ENCODE results near the gene PML.

The PML gene

DNA sequence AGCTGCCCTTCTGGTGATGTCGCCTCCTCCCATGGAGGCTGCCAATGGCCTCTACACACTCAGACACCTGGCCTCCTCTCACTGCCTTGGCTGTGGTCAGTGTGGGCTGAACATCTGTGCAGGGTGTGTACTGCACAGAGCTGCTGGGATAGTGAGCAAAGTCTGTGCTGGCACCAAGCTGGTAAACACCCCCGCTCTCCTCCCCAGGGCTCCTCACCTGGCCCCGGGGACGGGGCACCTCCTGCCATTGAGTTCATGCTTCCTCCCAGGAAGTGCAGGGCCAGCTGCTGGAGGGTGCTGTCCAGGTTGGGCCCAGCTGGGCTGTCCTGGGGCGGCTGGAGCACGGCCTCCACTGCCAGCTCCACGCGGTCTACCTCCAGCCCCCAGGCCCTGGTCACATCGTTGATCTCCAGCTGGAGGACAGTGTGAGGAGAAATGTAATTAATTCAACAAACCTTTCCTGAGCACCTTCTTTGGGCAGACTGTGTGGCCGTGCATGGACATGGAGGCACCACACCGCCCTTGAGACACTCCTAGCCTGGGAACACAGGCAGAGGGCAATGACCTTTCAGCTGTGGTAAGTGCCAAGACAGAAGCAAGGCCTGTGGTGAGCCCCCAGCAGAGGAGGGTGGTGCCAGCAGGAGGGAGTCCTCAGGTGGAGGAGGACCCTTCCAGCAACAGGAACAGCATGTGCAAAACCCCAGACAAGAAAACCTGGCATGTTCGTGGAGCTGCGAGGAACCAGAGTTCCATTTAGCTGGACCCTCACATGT is 9.2 kb upstream of the PML start:
- DNase-seq, result no peak

GRCh38 chr15:73986055-73986775 is 8.3 kb upstream of the PML start:
- no peak for DNase-seq

DNA sequence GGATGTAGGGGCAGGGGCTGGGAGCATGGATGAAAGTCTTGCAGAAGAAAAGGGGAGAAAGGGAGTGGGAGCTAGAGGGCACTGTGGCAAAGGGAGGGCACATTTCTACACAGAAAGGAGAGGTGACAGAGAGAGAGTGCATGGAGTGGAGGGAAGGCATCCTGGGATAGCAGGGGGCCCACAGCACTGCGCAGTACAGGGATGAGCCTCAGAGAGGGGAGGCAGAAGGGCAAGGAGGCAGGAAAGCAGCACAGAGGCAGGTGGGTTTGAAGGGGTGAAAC is 7.8 kb upstream of the PML start:
- DNase-seq, result no peak

GRCh38 chr15:73987250-73987649 is 7.3 kb upstream of the PML start:
- no peak for DNase-seq

DNA sequence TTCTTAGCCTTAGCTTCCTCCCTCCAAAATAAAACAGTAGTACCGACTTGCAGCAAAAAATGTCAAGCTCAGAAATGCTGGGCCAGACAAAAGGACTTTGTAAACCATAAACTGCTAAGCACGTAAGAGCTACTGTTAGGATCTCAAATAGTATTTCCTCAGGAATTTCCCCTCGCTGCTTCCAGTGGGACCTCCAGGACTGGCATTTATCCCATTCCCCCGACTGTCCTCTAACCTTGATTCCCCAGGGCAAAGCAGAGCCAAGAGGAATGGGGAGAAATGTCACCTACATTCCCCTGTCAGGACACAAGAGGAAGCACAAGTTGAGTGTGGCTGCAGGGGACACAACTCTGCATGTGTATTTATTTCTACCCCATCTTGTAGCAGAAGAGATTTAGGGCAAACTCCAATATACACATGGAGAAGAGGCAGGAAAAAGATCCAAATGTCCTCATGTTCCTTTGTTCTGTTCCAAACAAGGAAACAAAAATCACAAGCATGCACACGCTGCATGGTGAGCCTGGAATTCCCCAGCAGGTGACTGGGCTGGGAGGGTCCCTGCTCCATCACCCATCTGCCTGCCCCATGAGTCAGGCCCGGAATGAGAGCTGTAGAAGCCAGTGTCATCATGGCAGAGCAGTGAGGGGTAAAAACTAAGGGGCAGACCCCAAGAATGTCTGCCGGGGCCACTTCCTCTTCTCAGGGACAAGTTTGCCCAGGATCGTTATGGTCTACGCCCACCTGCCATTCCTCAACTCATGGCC is 6.7 kb upstream of the PML start:
- no peak for DNase-seq

DNA sequence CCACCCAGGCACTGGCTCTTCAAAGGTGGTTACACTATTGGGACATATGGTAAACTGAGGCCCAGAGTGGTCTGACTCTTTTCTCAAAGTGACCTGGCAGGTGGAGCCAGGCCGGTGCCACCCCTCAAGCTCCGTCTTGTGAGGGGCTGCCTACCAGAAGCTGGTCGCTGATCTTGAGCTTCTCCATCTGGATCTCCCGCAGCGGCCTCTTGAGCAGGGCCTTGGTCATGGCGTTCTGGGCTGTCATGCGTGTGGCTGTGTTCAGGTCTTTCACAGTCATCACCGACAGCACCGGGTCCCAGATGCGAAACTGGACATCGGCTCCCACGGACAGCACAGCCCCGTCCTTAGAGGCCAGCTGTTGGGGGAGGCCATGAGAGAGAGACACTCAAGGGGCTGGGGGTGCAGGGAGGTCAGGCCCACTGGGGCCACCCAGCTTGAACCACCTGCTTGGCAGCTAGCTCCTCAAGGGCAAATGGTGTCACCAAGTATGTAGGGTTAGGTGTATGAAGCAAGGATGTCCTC is 6.0 kb upstream of the PML start:
- no peak for DNase-seq

DNA sequence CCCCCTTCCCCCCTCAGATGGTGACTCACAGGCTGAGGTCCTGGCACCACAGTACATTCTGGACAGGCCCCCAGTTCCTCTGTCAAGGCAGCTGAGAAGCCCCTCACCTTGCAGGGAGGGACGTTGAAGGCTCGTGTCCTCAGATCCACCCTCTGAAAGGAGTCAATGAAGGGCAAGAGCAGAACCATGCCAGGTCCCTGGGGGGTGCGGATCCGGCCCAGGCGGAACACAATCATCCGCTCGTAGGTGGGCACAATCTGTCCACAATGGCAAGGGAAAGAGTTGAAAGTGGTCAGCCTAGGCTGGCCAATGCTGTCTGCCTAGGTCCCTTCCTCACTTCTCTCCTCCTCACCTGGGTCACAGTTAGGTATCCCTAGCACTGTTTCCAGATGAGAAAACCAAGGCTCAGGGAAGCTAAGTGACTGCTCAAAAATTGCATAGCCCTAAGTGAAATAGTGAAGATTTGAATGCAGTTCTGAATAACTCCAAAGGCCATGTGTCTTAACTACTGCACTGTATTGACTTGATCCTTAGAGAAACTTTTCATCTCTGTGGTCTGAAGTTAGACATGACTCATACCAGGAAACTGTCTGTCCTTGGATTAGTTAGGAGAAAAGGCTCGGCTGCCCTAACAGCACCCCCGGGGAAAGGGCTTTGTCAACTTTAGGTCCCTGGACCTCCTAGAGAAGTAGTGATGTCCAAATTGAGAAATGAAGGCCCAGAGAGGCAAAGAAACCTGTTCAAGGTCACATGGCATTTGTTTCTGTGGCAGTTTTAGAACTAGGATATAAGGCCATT is 5.3 kb upstream of the PML start:
- no peak for DNase-seq

- DNase-seq, result no peak
These were observed 4.1 kb upstream of the PML start for GRCh38 chr15:73990250-73991005.

GRCh38 chr15:73991260-73991659 is 3.3 kb upstream of the PML start:
- DNase-seq, result peak; percentile 7

GRCh38 chr15:73991726-73992593 is 2.6 kb upstream of the PML start, which contains the start of gene STOML1:
STOML1 (minus strand) TSS chr15:73992295; CDS start chr15:73992223, 72 bp downstream.
- DNase-seq, result peak; percentile 71

GRCh38 chr15:73992594-73992898 is 2.0 kb upstream of the PML start:
- no peak for DNase-seq

GRCh38 chr15:73993211-73993994 is 1.1 kb upstream of the PML start:
- no peak for DNase-seq

GRCh38 chr15:73994912-73995622 is 551 bp downstream of the PML start:
- no peak for DNase-seq

GRCh38 chr15:73996267-73996666 is 1.8 kb downstream of the PML start:
- DNase-seq, result no peak

DNA sequence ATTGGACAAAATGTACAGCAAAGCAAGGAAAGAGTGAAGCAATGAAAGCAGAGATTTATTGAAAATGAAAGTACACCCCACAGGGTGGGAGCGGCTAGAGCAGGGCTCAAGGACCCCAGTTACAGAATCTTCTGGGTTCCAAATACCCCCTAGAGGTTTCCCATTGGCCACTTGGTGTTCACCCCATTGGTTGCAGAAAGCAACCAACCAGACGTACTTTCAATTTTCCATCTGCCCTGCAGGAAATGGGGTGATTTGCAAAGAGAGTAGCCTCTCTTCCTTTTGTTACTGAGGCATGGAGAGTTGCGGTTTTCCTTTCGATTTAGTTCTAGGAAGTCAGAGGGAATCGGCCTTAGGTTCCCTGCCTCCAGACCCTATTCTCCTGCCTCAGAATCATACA is 2.4 kb downstream of the PML start:
- no peak for DNase-seq

GRCh38 chr15:73997986-73998385 is 3.5 kb downstream of the PML start:
- no peak for DNase-seq

- no peak for DNase-seq
These were observed 12.5 kb downstream of the PML start for GRCh38 chr15:74006774-74007639.

GRCh38 chr15:74007820-74008371 is 13.4 kb downstream of the PML start:
- DNase-seq, result no peak

Measured in GOT3 (cell line).